K562 (cell line): ENCODE results near the gene ACBD3.
"Not testable (repeated sequence)": the region's sequence is repeated elsewhere in the genome, so short reads cannot be mapped to it uniquely, and the experiment has no call there.

Experiments used
- CEBPB ChIP-seq: fragments of 450-650 bp; IDR thresholded peaks from 2 replicates; pipeline ENCODE4 v1.6.1; 2016; ENCODE audit warnings: missing genetic modification characterization, missing compliant biosample characterization
- DNMT1 ChIP-seq: fragments of 450-650 bp; IDR thresholded peaks from 2 replicates; pipeline ENCODE4 v1.6.1; 2016; ENCODE audit warnings: antibody characterized with exemption, mild to moderate bottlenecking
- IFI16 ChIP-seq: fragments of 250-450 bp; sonication (Bioruptor Pico); IDR thresholded peaks from 2 replicates; pipeline ENCODE4 v2.1.2; 2022; ENCODE audit warnings: mild to moderate bottlenecking, inconsistent platforms
- POLR2AphosphoS5 ChIP-seq: IDR thresholded peaks from 2 replicates; pipeline ENCODE4 v1.6.1; 2011; ENCODE audit warnings: mild to moderate bottlenecking, low read depth, low read length, moderate library complexity; ENCODE audit not compliant: control insufficient read depth, insufficient read depth
- POU5F1 ChIP-seq: fragments of 150-350 bp; IDR thresholded peaks from 2 replicates; pipeline ENCODE4 v1.6.1; 2014; ENCODE audit warnings: borderline replicate concordance, low read length, low read depth, mild to moderate bottlenecking; ENCODE audit not compliant: partially characterized antibody
- YY1 ChIP-seq, 3 experiments: IDR thresholded peaks; 2 replicates each; pipeline ENCODE4 v1.6.1; 2011; ENCODE audit warnings: low read length in 2 of 3, mild to moderate bottlenecking in 2 of 3, moderate library complexity in 2 of 3, borderline replicate concordance in 1 of 3, control low read depth in 1 of 3, low read depth in 1 of 3; ENCODE audit not compliant: insufficient read depth in 3 of 3, insufficient replicate concordance in 2 of 3, control insufficient read depth in 1 of 3, insufficient read length in 1 of 3; ENCODE audit errors: extremely low read depth in 1 of 3

DNA sequence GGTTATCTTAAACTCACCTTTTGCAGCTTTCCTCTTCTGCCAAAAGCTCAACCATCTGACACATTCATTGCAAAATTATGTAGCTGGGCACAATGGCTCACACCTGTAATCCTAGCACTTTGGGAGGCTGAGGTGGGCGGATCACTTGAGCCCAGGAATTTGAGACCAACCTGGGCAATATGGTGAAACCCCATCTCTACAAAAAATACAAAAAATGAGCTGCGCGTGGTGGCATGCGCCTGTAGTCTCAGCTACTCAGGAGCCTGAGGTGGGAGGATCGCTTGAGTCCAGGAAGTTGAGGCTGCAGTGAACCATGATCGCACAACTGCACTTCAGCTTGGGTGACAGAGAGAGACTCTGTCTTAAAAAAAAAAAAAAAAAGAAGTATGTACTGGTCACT is 16.1 kb upstream of the ACBD3 start:
- not testable (repeated sequence) for TF ChIP-seq POLR2AphosphoS5; YY1 (IDR thresholded peaks at IDR 0.05; ENCODE audit: borderline replicate concordance in 1 of 3, control insufficient read depth in 1 of 3, extremely low read depth in 1 of 3, insufficient read depth in 3 of 3, insufficient read length in 1 of 3, insufficient replicate concordance in 2 of 3, low read depth in 1 of 3, low read length in 2 of 3); POU5F1; CEBPB (tag); DNMT1; IFI16 (CRISPR knock-in tag)
